ENCODE results near the gene ROBO1.

GRCh38 chr3:78969483-78969882 is 798.3 kb downstream of the ROBO1 start:
- TF ChIP-seq CTCF (IDR thresholded peaks at IDR 0.05; ENCODE audit: control extremely low read depth in 1 of 3, insufficient read depth in 1 of 3, low read depth in 1 of 3, low read length in 3 of 3) (no peak), MAX (IDR thresholded peaks at IDR 0.05) (no peak), YY1 (IDR thresholded peaks at IDR 0.05; ENCODE audit: low read depth, low read length) (no peak), POLR2AphosphoS5 (IDR thresholded peaks at IDR 0.05; ENCODE audit: low read depth, low read length) (no peak), SP1 (IDR thresholded peaks at IDR 0.05; ENCODE audit: low read depth, low read length) (no peak), BCL11A (IDR thresholded peaks at IDR 0.05; ENCODE audit: low read depth in 2 of 2, low read length in 2 of 2) (no peak), EZH2 (IDR thresholded peaks at IDR 0.05; ENCODE audit: low read depth, low read length, severe bottlenecking) (no peak), HDAC6 (IDR thresholded peaks at IDR 0.05; ENCODE audit: low read depth, low read length) (no peak), CHD2 (IDR thresholded peaks at IDR 0.05; ENCODE audit: low read length) (no peak), SRF (IDR thresholded peaks at IDR 0.05; ENCODE audit: low read depth, low read length) (no peak), GABPA (IDR thresholded peaks at IDR 0.05; ENCODE audit: borderline replicate concordance, insufficient read depth, low read length) (no peak), RFX5 (IDR thresholded peaks at IDR 0.05; ENCODE audit: borderline replicate concordance, low read depth, low read length) (no peak), TAF1 (IDR thresholded peaks at IDR 0.05; ENCODE audit: low read depth, low read length) (no peak)
